SK-N-SH treated with all-trans-retinoic acid at 6 μM for 48 hours (cell line): Measurements from ENCODE around the gene CHST11.

Experiments used
- ATAC-seq: fragments of 200-7000 bp; cut with Tn5 transposase; 3 replicates; pipeline ENCODE4 v1.9.1; 2020; ENCODE audit warnings: mild to moderate bottlenecking, moderate library complexity
- ARNTL ChIP-seq: fragments of 450-650 bp; formaldehyde crosslinking; IDR thresholded peaks from 2 replicates; pipeline ENCODE4 v1.5.0; 2020; ENCODE audit warnings: low read depth, mild to moderate bottlenecking, moderate library complexity, borderline replicate concordance
- BACH2 ChIP-seq: fragments of 250-450 bp; sonication (Bioruptor Pico); IDR thresholded peaks from 2 replicates; pipeline ENCODE4 v1.9.0; 2021; ENCODE audit warnings: mild to moderate bottlenecking, borderline replicate concordance
- CREB5 ChIP-seq: fragments of 250-450 bp; sonication (Bioruptor Pico); IDR thresholded peaks from 2 replicates; pipeline ENCODE4 v1.5.1; 2020; ENCODE audit warnings: low read depth, mild to moderate bottlenecking, moderate library complexity
- CSDC2 ChIP-seq: fragments of 250-450 bp; sonication (Bioruptor Pico); IDR thresholded peaks from 2 replicates; pipeline ENCODE4 v1.5.0; 2020; ENCODE audit warnings: mild to moderate bottlenecking, moderate library complexity
- CSRNP3 ChIP-seq: fragments of 250-450 bp; sonication (Bioruptor Pico); IDR thresholded peaks from 2 replicates; pipeline ENCODE4 v1.5.1; 2021; ENCODE audit warnings: mild to moderate bottlenecking, moderate library complexity
- ESRRG ChIP-seq: fragments of 250-450 bp; sonication (Bioruptor Pico); IDR thresholded peaks from 2 replicates; pipeline ENCODE4 v1.6.1; 2021; ENCODE audit warnings: mild to moderate bottlenecking
- ISL1 ChIP-seq: fragments of 250-450 bp; sonication (Bioruptor Pico); IDR thresholded peaks from 2 replicates; pipeline ENCODE4 v2.1.2; 2022; ENCODE audit warnings: mild to moderate bottlenecking, moderate library complexity
- OSR1 ChIP-seq: fragments of 250-450 bp; sonication (Bioruptor Pico); IDR thresholded peaks from 2 replicates; pipeline ENCODE4 v1.8.0; 2022; ENCODE audit warnings: moderate library complexity, mild to moderate bottlenecking, inconsistent platforms
- PATZ1 ChIP-seq: fragments of 250-450 bp; sonication (Bioruptor Pico); IDR thresholded peaks from 2 replicates; pipeline ENCODE4 v1.8.0; 2020; ENCODE audit warnings: mild to moderate bottlenecking, moderate library complexity, borderline replicate concordance
- POU6F1 ChIP-seq: fragments of 250-450 bp; sonication (Bioruptor Pico); IDR thresholded peaks from 2 replicates; pipeline ENCODE4 v1.8.0; 2021; ENCODE audit warnings: low read depth, mild to moderate bottlenecking, moderate library complexity, borderline replicate concordance
- PPARA ChIP-seq: fragments of 250-450 bp; sonication (Bioruptor Pico); IDR thresholded peaks from 2 replicates; pipeline ENCODE4 v1.5.0; 2020; ENCODE audit warnings: mild to moderate bottlenecking, borderline replicate concordance
- RARB ChIP-seq: fragments of 250-450 bp; sonication (Bioruptor Pico); IDR thresholded peaks from 2 replicates; pipeline ENCODE4 v1.8.0; 2021; ENCODE audit warnings: mild to moderate bottlenecking, moderate library complexity
- SNAI2 ChIP-seq: fragments of 250-450 bp; sonication (Bioruptor Pico); IDR thresholded peaks from 2 replicates; pipeline ENCODE4 v1.5.0; 2020; ENCODE audit warnings: mild to moderate bottlenecking, moderate library complexity
- TCF4 ChIP-seq: fragments of 250-450 bp; sonication (Bioruptor Pico); IDR thresholded peaks from 2 replicates; pipeline ENCODE4 v1.8.0; 2021; ENCODE audit warnings: mild to moderate bottlenecking, moderate library complexity, borderline replicate concordance
- TOX ChIP-seq: fragments of 250-450 bp; sonication (Bioruptor Pico); IDR thresholded peaks from 2 replicates; pipeline ENCODE4 v1.8.0; 2021; ENCODE audit warnings: mild to moderate bottlenecking, moderate library complexity, borderline replicate concordance
- TSHZ2 ChIP-seq: fragments of 250-450 bp; sonication (Bioruptor Pico); IDR thresholded peaks from 2 replicates; pipeline ENCODE4 v1.5.0; 2020; ENCODE audit warnings: mild to moderate bottlenecking, moderate library complexity
- ZC3H10 ChIP-seq: fragments of 250-450 bp; sonication (Bioruptor Pico); IDR thresholded peaks from 2 replicates; pipeline ENCODE4 v1.5.1; 2021; ENCODE audit warnings: mild to moderate bottlenecking, moderate library complexity
- ZFP3 ChIP-seq: fragments of 250-450 bp; sonication (Bioruptor Pico); IDR thresholded peaks from 2 replicates; pipeline ENCODE4 v1.5.0; 2020; ENCODE audit warnings: mild to moderate bottlenecking, moderate library complexity
- ZFP30 ChIP-seq: fragments of 450-650 bp; formaldehyde crosslinking; IDR thresholded peaks from 2 replicates; pipeline ENCODE4 v1.5.0; 2022; ENCODE audit warnings: mild to moderate bottlenecking, moderate library complexity
- ZNF565 ChIP-seq: fragments of 450-650 bp; formaldehyde crosslinking; conservative IDR thresholded peaks from 2 replicates; pipeline ENCODE4 v1.5.0; 2020; ENCODE audit warnings: low read depth, mild to moderate bottlenecking, moderate library complexity
- ZNF70 ChIP-seq: fragments of 450-650 bp; formaldehyde crosslinking; IDR thresholded peaks from 2 replicates; pipeline ENCODE4 v1.5.0; 2020; ENCODE audit warnings: mild to moderate bottlenecking, moderate library complexity
- ZNF8 ChIP-seq: fragments of 450-650 bp; formaldehyde crosslinking; IDR thresholded peaks from 2 replicates; pipeline ENCODE4 v1.5.0; 2020; ENCODE audit warnings: mild to moderate bottlenecking, moderate library complexity

CHST11 gene

GRCh38 chr12:104593482-104593881, 136.7 kb downstream of the CHST11 start:
- TF ChIP-seq ZFP3 (CRISPR knock-in tag) (no peak), ARNTL (no peak), ZNF70 (CRISPR knock-in tag) (no peak), ISL1 (CRISPR knock-in tag) (no peak), POU6F1 (no peak), BACH2 (CRISPR knock-in tag) (no peak), CSRNP3 (CRISPR knock-in tag) (no peak), RARB (CRISPR knock-in tag) (no peak), ESRRG (CRISPR knock-in tag) (no peak), CSDC2 (CRISPR knock-in tag) (no peak)
- no peak for ATAC-seq

- no peak for TF ChIP-seq BACH2 (CRISPR knock-in tag)
- TF ChIP-seq ZFP30: no peak
- TF ChIP-seq CSDC2 (CRISPR knock-in tag): no peak
- no peak for TF ChIP-seq ZNF70 (CRISPR knock-in tag)
Observed at GRCh38 chr12:104596134-104596799, 139.5 kb downstream of the CHST11 start.

GRCh38 chr12:104596898-104597843, 140.4 kb downstream of the CHST11 start:
- no peak for ATAC-seq

More at GRCh38 chr12:104596134-104596799, 139.5 kb downstream of the CHST11 start:
- ATAC-seq: peak; percentile 90

More at GRCh38 chr12:104596898-104597843, 140.4 kb downstream of the CHST11 start:
- TF ChIP-seq ESRRG (CRISPR knock-in tag): no peak
- TF ChIP-seq PPARA (CRISPR knock-in tag): no peak
- no peak for TF ChIP-seq TOX (CRISPR knock-in tag)
- TF ChIP-seq ISL1 (CRISPR knock-in tag): no peak
- TF ChIP-seq SNAI2 (CRISPR knock-in tag): no peak
- TF ChIP-seq ZNF565 (CRISPR knock-in tag): no peak
- no peak for TF ChIP-seq CSRNP3 (CRISPR knock-in tag)
- TF ChIP-seq ZFP30: no peak
- TF ChIP-seq BACH2 (CRISPR knock-in tag): no peak
- no peak for TF ChIP-seq ZNF8 (CRISPR knock-in tag)
- no peak for TF ChIP-seq ZC3H10 (CRISPR knock-in tag)
- no peak for TF ChIP-seq PATZ1 (CRISPR knock-in tag)
- no peak for TF ChIP-seq TCF4 (CRISPR knock-in tag)
- no peak for TF ChIP-seq RARB (CRISPR knock-in tag)
- no peak for TF ChIP-seq ZFP3 (CRISPR knock-in tag)
- TF ChIP-seq OSR1 (CRISPR knock-in tag): no peak
- TF ChIP-seq CREB5: no peak
- no peak for TF ChIP-seq CSDC2 (CRISPR knock-in tag)
- TF ChIP-seq TSHZ2 (CRISPR knock-in tag): no peak
- no peak for TF ChIP-seq POU6F1
